ENCODE measurements around the gene MAP3K12. TPM values are rescaled to one million over a fixed set of nuclear protein-coding genes. Genes with fewer than 3 reads are reported as not detected.
A peak's percentile ranks its signal among the peaks of the same experiment; 100 is the strongest.

Gene MAP3K12
- total and polyA plus RNA-seq, 2 of the 4 experiments (the other 2 are of a cell fraction): 29.0 to 52.5 TPM

DNA sequence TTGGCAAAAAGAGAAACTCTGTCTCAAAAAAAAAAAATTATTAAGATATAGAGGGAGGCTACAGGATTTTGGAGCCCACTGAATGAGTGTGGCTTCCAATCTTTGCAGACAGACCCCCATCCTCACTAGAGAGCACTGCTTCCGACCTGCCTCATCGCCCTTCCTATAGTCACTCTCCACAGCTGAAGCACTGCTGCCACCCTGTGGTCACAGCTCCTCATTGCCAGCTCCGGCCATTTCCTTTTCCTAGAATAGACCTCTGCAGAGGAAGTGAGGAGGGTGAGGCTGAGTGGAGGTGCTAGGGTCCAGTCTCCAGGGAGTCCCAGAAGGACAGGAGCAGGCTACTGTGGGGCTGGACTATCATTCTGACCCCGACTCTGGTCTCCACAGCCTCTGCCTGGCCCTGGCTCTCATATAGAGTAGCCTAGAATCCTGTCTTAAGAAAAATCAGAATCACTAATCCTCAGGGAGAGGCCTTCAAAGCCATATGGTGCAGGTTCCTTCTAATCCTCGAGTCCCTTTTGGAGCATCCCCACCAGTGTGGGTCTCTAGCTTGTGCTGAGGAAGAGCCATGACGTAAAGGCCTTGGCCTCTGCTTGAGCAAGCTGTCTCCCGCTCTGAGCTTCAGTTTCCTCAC, 9.4 kb upstream of the MAP3K12 start:
- Histone ChIP-seq H3K79me1 (ENCODE audit: low read depth in 1 of 2, low read length in 2 of 2) (peaks cover 0 to 23% of the 10 kb centered on the region in 2 experiments; a peak in 2 of 4 replicates), H3K9me1 (ENCODE audit: insufficient read depth, low read length) (no peaks in the 10 kb centered on the region), H2AFZ (replicated peaks; ENCODE audit: low read length, poor library complexity) (peak overlapping the region; percentile 82), H2BK20ac (ENCODE audit: low read depth, low read length) (no peak overlapping the region), H2AK9ac (replicated peaks; ENCODE audit: low read depth, low read length, poor library complexity) (peak overlapping the region; percentile 66), H3K27me3 (ENCODE audit: control insufficient read depth, insufficient read depth, low read length) (no peaks in the 10 kb centered on the region), H2AK5ac (ENCODE audit: low read depth, low read length) (no peak overlapping the region), H4K91ac (ENCODE audit: insufficient read depth, low read depth, low read length) (no peak overlapping the region), H2BK120ac (ENCODE audit: low read depth, low read length) (no peak overlapping the region), H3K9me3 (ENCODE audit: control insufficient read depth, insufficient read depth, low read length) (no peaks in the 10 kb centered on the region), H3K4me1 (ENCODE audit: control insufficient read depth, insufficient read depth, low read length) (no peaks in the 10 kb centered on the region), H3K23ac (ENCODE audit: low read depth, low read length) (no peak overlapping the region), H4K5ac (ENCODE audit: low read depth, low read length) (no peak overlapping the region), H4K20me1 (ENCODE audit: insufficient read depth, low read length) (no peaks in the 10 kb centered on the region), H2BK5ac (ENCODE audit: low read depth, low read length, poor library complexity, severe bottlenecking) (no peak overlapping the region), H3K56ac (ENCODE audit: extremely low read depth, insufficient read depth, low read length) (no peak overlapping the region), H4K8ac (ENCODE audit: low read depth in 2 of 2, low read length in 2 of 2) (peak overlapping the region in 1 of 2 experiments; percentile 42; a peak in 2 of 4 replicates), H3K36me3 (ENCODE audit: control insufficient read depth, insufficient read depth, low read length) (peaks cover 44% of the 10 kb centered on the region), H3K18ac (ENCODE audit: low read depth, low read length) (no peak overlapping the region), H3K14ac (replicated peaks; ENCODE audit: low read depth, low read length) (no peak overlapping the region), H3K27ac (ENCODE audit: insufficient read depth, low read length) (no peak overlapping the region), H3K4me3 (ENCODE audit: insufficient read depth, low read depth, low read length) (no peak overlapping the region), H3K4ac (ENCODE audit: low read depth, low read length) (peak overlapping the region; percentile 20; the same call in 1 of the 2 replicates), H3K4me2 (ENCODE audit: low read depth, low read length) (no peak overlapping the region), H2BK15ac (ENCODE audit: low read depth, low read length) (no peak overlapping the region), H3K9ac (ENCODE audit: low read depth, low read length) (no peak overlapping the region)
- in situ Hi-C loops (cut with MboI; ENCODE audit: low sequenced_read_pairs): loop anchor here (10.0 kb wide), 1 partner anchor 184 kb away; the partner anchor contains the start of gene AAAS
- no TSS peak for BruUV-seq (replicated peaks)
- intact Hi-C loops (cut with micrococcal nuclease): loop anchor here (1.0 to 5.0 kb wide), 4 partner anchors 87 to 296 kb away; no protein-coding TSS in a partner anchor
- ATAC-seq (ENCODE audit: low read depth) (peak; percentile 93), DNase-seq (peak; percentile 67)
- WGBS, 2 experiments (ENCODE audit: extremely low coverage in 2 of 2, insufficient read length in 1 of 2): 83% methylated on average over 1 of the region's 7 CpGs; no CpG with 5 or more reads in 1 of the 2 experiments
- dilution Hi-C loops (cut with HindIII; ENCODE audit: low sequenced_read_pairs, unreplicated experiment): no loop called here
- CTCF ChIA-PET: interaction anchor here (1.1 to 2.2 kb wide), 4 partner anchors 9 to 187 kb away, joined by 3 to 14 read pairs (median 7); partner anchors contain the start of gene AAAS
- POLR2A ChIA-PET (ENCODE audit: unreplicated experiment): interaction anchor here (0.5 kb wide), 1 partner anchor 431 kb away, joined by 17 read pairs; no protein-coding TSS in a partner anchor
- TF ChIP-seq RFX5 (IDR thresholded peaks at IDR 0.05; ENCODE audit: low read depth, low read length): no peak
- no peak for TF ChIP-seq MXI1 (IDR thresholded peaks at IDR 0.05; ENCODE audit: borderline replicate concordance, low read depth, low read length)
- TF ChIP-seq FOS (IDR thresholded peaks at IDR 0.05; ENCODE audit: low read depth, low read length): no peak
- TF ChIP-seq CEBPB (IDR thresholded peaks at IDR 0.05; ENCODE audit: low read depth, low read length): no peak
- TF ChIP-seq SMC3 (IDR thresholded peaks at IDR 0.05; ENCODE audit: low read depth, low read length): peak; percentile 81
- TF ChIP-seq RAD21 (IDR thresholded peaks at IDR 0.05; ENCODE audit: low read length): peak; percentile 95
- no peak for TF ChIP-seq MAZ (IDR thresholded peaks at IDR 0.05; ENCODE audit: borderline replicate concordance, low read depth, low read length)
- TF ChIP-seq, protein P1, sequence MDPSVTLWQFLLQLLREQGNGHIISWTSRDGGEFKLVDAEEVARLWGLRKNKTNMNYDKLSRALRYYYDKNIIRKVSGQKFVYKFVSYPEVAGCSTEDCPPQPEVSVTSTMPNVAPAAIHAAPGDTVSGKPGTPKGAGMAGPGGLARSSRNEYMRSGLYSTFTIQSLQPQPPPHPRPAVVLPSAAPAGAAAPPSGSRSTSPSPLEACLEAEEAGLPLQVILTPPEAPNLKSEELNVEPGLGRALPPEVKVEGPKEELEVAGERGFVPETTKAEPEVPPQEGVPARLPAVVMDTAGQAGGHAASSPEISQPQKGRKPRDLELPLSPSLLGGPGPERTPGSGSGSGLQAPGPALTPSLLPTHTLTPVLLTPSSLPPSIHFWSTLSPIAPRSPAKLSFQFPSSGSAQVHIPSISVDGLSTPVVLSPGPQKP (IDR thresholded peaks at IDR 0.05; ENCODE audit: borderline replicate concordance, low read depth, low read length): no peak
- no peak for TF ChIP-seq BHLHE40 (IDR thresholded peaks at IDR 0.05; ENCODE audit: low read depth, low read length)
- TF ChIP-seq, protein P2, sequence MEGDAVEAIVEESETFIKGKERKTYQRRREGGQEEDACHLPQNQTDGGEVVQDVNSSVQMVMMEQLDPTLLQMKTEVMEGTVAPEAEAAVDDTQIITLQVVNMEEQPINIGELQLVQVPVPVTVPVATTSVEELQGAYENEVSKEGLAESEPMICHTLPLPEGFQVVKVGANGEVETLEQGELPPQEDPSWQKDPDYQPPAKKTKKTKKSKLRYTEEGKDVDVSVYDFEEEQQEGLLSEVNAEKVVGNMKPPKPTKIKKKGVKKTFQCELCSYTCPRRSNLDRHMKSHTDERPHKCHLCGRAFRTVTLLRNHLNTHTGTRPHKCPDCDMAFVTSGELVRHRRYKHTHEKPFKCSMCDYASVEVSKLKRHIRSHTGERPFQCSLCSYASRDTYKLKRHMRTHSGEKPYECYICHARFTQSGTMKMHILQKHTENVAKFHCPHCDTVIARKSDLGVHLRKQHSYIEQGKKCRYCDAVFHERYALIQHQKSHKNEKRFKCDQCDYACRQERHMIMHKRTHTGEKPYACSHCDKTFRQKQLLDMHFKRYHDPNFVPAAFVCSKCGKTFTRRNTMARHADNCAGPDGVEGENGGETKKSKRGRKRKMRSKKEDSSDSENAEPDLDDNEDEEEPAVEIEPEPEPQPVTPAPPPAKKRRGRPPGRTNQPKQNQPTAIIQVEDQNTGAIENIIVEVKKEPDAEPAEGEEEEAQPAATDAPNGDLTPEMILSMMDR (conservative IDR thresholded peaks at IDR 0.05; ENCODE audit: low read depth, low read length): peak; percentile 94
- no peak for TF ChIP-seq CHD1 (IDR thresholded peaks at IDR 0.05; ENCODE audit: low read depth, low read length)
- no peak for TF ChIP-seq NFE2L2 (IDR thresholded peaks at IDR 0.05; ENCODE audit: low read depth, low read length)
- no peak for TF ChIP-seq RCOR1 (IDR thresholded peaks at IDR 0.05; ENCODE audit: insufficient replicate concordance, low read length)
- TF ChIP-seq, protein P3, sequence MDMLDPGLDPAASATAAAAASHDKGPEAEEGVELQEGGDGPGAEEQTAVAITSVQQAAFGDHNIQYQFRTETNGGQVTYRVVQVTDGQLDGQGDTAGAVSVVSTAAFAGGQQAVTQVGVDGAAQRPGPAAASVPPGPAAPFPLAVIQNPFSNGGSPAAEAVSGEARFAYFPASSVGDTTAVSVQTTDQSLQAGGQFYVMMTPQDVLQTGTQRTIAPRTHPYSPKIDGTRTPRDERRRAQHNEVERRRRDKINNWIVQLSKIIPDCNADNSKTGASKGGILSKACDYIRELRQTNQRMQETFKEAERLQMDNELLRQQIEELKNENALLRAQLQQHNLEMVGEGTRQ (IDR thresholded peaks at IDR 0.05; ENCODE audit: low read depth, low read length): no peak
- peak; percentile 52; the same call in 1 of the 2 replicates for TF ChIP-seq POLR2A (IDR thresholded peaks at IDR 0.05; ENCODE audit: low read depth, low read length)

All from IMR-90 (cell line).